Esophagus muscularis mucosa (tissue), 4 donors: ENCODE measurements around the gene SDF4. TPM values are rescaled to one million over a fixed set of nuclear protein-coding genes. Genes with fewer than 3 reads are reported as not detected.

Experiments used
- DNase-seq: peaks from one replicate; pipeline ENCODE4 v3.0.0-alpha.2; 2017; ENCODE audit errors: extremely low spot score
- H3K27ac ChIP-seq, 4 donors: fragments of 200-600 bp; sonication (generic); replicated peaks in 1 of 4; 1 replicate in 3 of 4; 2 replicates in 1 of 4; pipeline ENCODE4 v1.5.1; 2016 to 2019; ENCODE audit warnings: mild to moderate bottlenecking in 1 of 4
- H3K27me3 ChIP-seq, 4 donors: fragments of 200-600 bp; sonication (generic); one replicate each; pipeline versions ENCODE4 v1.5.1 to v1.6.0; 2016 to 2019
- H3K36me3 ChIP-seq, 4 donors: fragments of 200-600 bp; sonication (generic); one replicate each; pipeline ENCODE4 v1.5.1; 2016 to 2019
- H3K4me1 ChIP-seq, 4 donors: fragments of 200-600 bp; sonication (generic); one replicate each; pipeline ENCODE4 v1.5.1; 2016 to 2019
- H3K4me3 ChIP-seq, 4 donors: fragments of 200-600 bp; sonication (generic); 1 replicate in 2 of 4; 2 replicates in 2 of 4; pipeline ENCODE4 v1.5.1; 2016 to 2019; ENCODE audit warnings: mild to moderate bottlenecking in 4 of 4, moderate library complexity in 1 of 4
- H3K9me3 ChIP-seq, 4 donors: fragments of 200-600 bp; sonication (generic); 1 replicate in 3 of 4; 2 replicates in 1 of 4; pipeline ENCODE4 v1.5.1; 2016 to 2019
- EP300 ChIP-seq: sonication (generic); formaldehyde crosslinking; IDR thresholded peaks from one replicate; pipeline ENCODE4 v1.6.1; 2017; ENCODE audit warnings: antibody characterized with exemption
- POLR2A ChIP-seq: fragments of 450-650 bp; IDR thresholded peaks from one replicate; pipeline ENCODE4 v1.6.1; 2017; ENCODE audit warnings: antibody characterized with exemption, moderate library complexity, mild to moderate bottlenecking, low read depth
- POLR2AphosphoS5 ChIP-seq, 2 donors: sonication (generic); formaldehyde crosslinking; IDR thresholded peaks; one replicate each; pipeline ENCODE4 v1.6.1; 2017; ENCODE audit warnings: antibody characterized with exemption in 2 of 2
- WGBS: methylation state at CpG from one replicate; pipeline ENCODE4 v1.1.5; 2018; 5-methylcytosine and 5-hydroxymethylcytosine counted together
- intact Hi-C: fragments of 100-400 bp; cut with DNase I; formaldehyde crosslinking; loops from one replicate; pipeline ENCODE4 v1.15.1; 2023
- total RNA-seq, 4 donors: library from RNA; depleted of rRNA; stranded (reverse); fragments of >200 nt; gene quantifications; one replicate each; pipeline versions ENCODE4 v1.1.0 to v1.2.1, GENCODE V29; 2016
- TF ChIP-seq, protein P1 (sequence below), 3 experiments: fragments of 200-600 bp in 2 of 3; fragments of 450-650 bp in 1 of 3; sonication (generic) in 2 of 3; IDR thresholded peaks; one replicate each; pipeline ENCODE4 v1.5.1; 2017 to 2019; ENCODE audit warnings: antibody characterized with exemption in 3 of 3, mild to moderate bottlenecking in 2 of 3, moderate library complexity in 1 of 3

SDF4 gene
- total RNA-seq, 4 donors from 2014 or later: 88.5 to 125 (median 107) TPM

DNA sequence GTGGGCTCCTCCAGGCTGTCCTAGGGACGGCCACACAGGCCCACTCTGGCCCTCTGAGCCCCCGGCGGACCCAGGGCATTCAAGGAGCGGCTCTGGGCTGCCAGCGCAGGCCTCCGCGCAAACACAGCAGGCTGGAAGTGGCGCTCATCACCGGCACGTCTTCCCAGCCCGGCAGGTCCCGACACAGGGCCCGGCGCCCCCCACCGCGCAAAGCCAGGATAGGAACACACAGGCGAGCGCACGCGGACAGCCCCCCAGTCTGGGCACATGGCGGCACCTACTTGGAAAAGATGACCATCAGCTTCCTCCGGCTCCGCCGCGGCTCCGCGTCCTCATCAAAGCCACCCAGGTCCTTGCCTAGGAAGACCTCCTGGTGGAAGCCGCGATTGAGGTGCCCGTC lies 3.6 kb downstream of the SDF4 start:
- TF ChIP-seq POLR2AphosphoS5 (IDR thresholded peaks at IDR 0.05) (no peak), EP300 (no peak), POLR2A (no peak)
- TF ChIP-seq, protein P1, sequence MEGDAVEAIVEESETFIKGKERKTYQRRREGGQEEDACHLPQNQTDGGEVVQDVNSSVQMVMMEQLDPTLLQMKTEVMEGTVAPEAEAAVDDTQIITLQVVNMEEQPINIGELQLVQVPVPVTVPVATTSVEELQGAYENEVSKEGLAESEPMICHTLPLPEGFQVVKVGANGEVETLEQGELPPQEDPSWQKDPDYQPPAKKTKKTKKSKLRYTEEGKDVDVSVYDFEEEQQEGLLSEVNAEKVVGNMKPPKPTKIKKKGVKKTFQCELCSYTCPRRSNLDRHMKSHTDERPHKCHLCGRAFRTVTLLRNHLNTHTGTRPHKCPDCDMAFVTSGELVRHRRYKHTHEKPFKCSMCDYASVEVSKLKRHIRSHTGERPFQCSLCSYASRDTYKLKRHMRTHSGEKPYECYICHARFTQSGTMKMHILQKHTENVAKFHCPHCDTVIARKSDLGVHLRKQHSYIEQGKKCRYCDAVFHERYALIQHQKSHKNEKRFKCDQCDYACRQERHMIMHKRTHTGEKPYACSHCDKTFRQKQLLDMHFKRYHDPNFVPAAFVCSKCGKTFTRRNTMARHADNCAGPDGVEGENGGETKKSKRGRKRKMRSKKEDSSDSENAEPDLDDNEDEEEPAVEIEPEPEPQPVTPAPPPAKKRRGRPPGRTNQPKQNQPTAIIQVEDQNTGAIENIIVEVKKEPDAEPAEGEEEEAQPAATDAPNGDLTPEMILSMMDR (IDR thresholded peaks at IDR 0.05): no peak
- Histone ChIP-seq H3K27ac (no peak overlapping the region), H3K36me3 (peaks cover 32 to 62% (median 57%) of the 10 kb centered on the region in 4 donors), H3K9me3 (no peaks in the 10 kb centered on the region), H3K27me3 (no peaks in the 10 kb centered on the region), H3K4me3 (no peak overlapping the region), H3K4me1 (peaks cover 30 to 63% (median 47%) of the 10 kb centered on the region in 4 donors)
- DNase-seq: no peak
- 92% methylated on average over 27 of the region's 30 CpGs for WGBS
- intact Hi-C loops: no loop called here

DNA sequence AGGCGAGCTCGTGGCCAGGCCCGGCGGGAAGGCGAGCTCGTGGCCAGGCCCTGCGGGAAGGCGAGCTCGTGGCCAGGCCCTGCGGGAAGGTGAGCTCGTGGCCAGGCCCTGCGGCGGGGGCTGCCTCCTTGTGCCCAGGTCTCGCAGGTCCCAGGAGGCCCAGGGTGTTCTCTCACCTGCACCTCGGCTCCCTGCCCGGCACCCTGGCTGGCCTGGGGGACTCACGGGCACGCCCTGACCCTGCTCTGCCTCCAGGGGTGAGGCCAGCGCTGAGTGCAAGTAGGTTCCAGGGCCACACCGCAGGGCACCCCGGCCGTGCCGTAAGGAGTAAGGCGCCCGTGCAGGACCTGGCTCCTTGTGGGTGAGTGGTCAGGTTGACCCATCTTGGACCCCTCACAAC lies 4.4 kb downstream of the SDF4 start:
- H3K4me3 ChIP-seq: no peak overlapping the region
- H3K27me3 ChIP-seq: no peaks in the 10 kb centered on the region
- peaks cover 22 to 55% (median 39%) of the 10 kb centered on the region in 4 donors for H3K4me1 ChIP-seq
- TF ChIP-seq POLR2AphosphoS5 (IDR thresholded peaks at IDR 0.05) (no peak), EP300 (no peak), POLR2A (no peak)
- no peaks in the 10 kb centered on the region for H3K9me3 ChIP-seq
- peaks cover 40 to 70% (median 65%) of the 10 kb centered on the region in 4 donors for H3K36me3 ChIP-seq
- no peak for DNase-seq
- 96% methylated on average over 19 of the region's 25 CpGs for WGBS
- intact Hi-C loops: no loop called here
- no peak overlapping the region for H3K27ac ChIP-seq

DNA sequence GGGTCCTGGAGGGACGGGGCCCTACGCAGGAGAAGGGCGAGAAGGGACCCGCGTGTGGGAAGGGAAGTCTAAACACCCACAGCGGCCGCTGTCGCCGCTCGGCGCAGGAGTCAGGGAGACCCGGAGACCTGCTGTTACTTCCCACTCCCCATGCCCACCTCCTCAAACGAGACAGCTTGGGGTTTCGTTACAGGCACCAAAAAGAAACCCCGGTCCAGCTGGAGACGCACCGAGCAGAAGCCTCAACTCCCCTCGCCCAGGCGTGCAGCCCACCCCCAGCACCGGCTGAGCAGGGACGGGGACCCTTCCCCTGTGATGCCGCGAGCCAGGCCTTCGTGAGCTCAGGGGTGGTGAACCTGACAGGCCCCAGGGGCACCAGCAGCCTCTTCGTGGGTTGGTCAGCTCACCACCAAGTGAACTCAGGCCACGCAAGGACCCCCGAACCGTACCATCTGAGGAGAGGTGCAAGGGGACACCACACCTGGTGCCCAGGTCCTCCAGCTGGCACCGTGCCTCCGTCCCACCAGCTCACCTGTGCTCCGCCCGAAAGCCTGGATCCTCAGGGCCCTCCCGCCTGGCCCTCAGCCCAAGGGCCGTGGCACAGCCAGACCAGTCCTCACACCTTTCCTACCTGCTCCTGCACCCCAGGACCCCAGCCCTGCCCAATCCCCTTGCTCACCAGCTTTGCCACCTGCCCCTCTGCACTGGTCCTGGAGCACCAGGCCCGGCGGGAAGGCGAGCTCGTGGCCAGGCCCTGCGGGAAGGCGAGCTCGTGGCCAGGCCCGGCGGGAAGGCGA lies 5.0 kb downstream of the SDF4 start:
- DNase-seq: no peak
- peaks cover 46 to 76% (median 72%) of the 10 kb centered on the region in 4 donors for H3K36me3 ChIP-seq
- peaks cover 22 to 54% (median 38%) of the 10 kb centered on the region in 4 donors for H3K4me1 ChIP-seq
- no peaks in the 10 kb centered on the region for H3K27me3 ChIP-seq
- no peak overlapping the region for H3K4me3 ChIP-seq
- TF ChIP-seq POLR2A (no peak), POLR2AphosphoS5 (IDR thresholded peaks at IDR 0.05) (no peak), EP300 (no peak)
- TF ChIP-seq, protein P1 (IDR thresholded peaks at IDR 0.05): no peak
- H3K27ac ChIP-seq: no peak overlapping the region
- no peaks in the 10 kb centered on the region for H3K9me3 ChIP-seq
- intact Hi-C loops: no loop called here
- 95% methylated on average over 30 of the region's 44 CpGs for WGBS

DNA sequence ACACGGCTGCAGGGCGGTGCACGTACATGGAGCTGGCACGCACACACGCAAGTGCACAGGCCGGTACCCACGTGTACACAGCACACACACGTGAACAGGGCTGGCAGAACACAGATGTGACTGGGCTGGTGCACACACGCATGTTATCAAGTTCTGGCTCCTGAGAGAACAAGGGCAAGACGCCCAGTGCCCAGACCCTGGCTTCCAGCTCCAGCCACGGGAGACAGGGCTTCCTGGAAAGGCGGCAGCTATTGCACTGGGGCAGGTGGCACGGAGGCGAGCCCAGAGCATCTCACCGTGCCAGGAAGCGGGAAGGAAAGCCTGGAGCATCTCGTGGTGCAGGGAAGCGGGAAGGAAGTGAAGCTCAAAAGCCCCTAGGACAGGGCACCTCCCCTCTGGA lies 5.9 kb downstream of the SDF4 start:
- H3K4me3 ChIP-seq: no peak overlapping the region
- no peaks in the 10 kb centered on the region for H3K9me3 ChIP-seq
- 89% methylated on average over 18 of the region's 18 CpGs for WGBS
- H3K27ac ChIP-seq: no peak overlapping the region
- H3K4me1 ChIP-seq: peaks cover 20 to 51% (median 37%) of the 10 kb centered on the region in 4 donors
- peaks cover 53 to 85% (median 80%) of the 10 kb centered on the region in 4 donors for H3K36me3 ChIP-seq
- DNase-seq: no peak
- intact Hi-C loops: no loop called here
- no peaks in the 10 kb centered on the region for H3K27me3 ChIP-seq
- no peak for TF ChIP-seq EP300
- TF ChIP-seq POLR2A: no peak
- TF ChIP-seq, protein P1 (IDR thresholded peaks at IDR 0.05): no peak
- TF ChIP-seq POLR2AphosphoS5 (IDR thresholded peaks at IDR 0.05): no peak

DNA sequence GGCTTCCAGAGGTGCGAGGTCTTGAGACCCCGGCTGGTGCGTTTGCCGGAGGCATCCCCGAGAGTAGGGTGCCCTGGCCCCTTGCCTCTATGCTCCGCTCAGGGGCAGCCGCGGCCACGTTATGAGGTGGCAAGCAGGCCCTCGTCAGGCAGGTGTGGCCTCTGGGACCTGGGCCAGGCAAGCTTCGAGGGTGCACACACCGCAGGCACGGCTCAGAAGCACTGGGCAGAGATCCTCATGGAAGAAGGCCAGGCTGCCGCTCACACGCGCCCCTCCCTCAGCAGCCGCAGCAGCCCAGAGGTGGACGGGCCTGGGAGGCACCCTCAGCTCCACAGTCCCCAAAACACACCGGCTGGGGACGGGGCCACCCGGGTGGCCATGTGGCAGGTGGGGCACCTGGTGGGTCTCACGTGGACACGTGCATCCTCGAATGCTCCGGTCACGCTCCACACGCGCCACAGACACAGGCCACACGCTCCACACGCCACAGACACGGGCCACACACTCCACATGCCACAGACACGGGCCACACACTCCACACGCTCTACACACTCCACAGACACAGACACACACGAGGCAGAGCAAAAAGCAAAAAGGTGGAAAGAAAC lies 6.5 kb downstream of the SDF4 start:
- no peak overlapping the region for H3K4me3 ChIP-seq
- peaks cover 15 to 45% (median 31%) of the 10 kb centered on the region in 4 donors for H3K4me1 ChIP-seq
- H3K27ac ChIP-seq: no peak overlapping the region
- peaks cover 59 to 90% (median 86%) of the 10 kb centered on the region in 4 donors for H3K36me3 ChIP-seq
- 94% methylated on average over 26 of the region's 34 CpGs for WGBS
- intact Hi-C loops: no loop called here
- no peak for TF ChIP-seq EP300
- TF ChIP-seq, protein P1 (IDR thresholded peaks at IDR 0.05): no peak
- no peak for TF ChIP-seq POLR2A
- no peak for TF ChIP-seq POLR2AphosphoS5 (IDR thresholded peaks at IDR 0.05)
- no peak for DNase-seq
- no peaks in the 10 kb centered on the region for H3K9me3 ChIP-seq
- no peaks in the 10 kb centered on the region for H3K27me3 ChIP-seq
